Cardiac fibroblast (primary cell): Measurements from ENCODE around the gene SLC25A21.
A peak's percentile ranks its signal among the peaks of the same experiment; 100 is the strongest.

Experiments
- DNase-seq, 2 donors: peaks; one replicate each; pipeline versions ENCODE4 v3.0.0 to v3.0.0-alpha.2; 2010; ENCODE audit warnings: low read depth in 2 of 2
- H3K4me3 ChIP-seq, 2 donors: replicated peaks in 1 of 2; 1 replicate in 1 of 2; 2 replicates in 1 of 2; pipeline ENCODE4 v1.5.1; 2011; ENCODE audit warnings: low read depth in 2 of 2, low read length in 2 of 2, mild to moderate bottlenecking in 2 of 2, moderate library complexity in 1 of 2
- CTCF ChIP-seq: IDR thresholded peaks from one replicate; pipeline ENCODE4 v1.5.1; 2011; ENCODE audit warnings: low read depth, mild to moderate bottlenecking, low read length, inconsistent platforms

Gene SLC25A21

GRCh38 chr14:36663404-36664321 lies 508.7 kb downstream of the SLC25A21 start:
- DNase-seq = no peak
- H3K4me3 ChIP-seq = peak overlapping the region in 1 of 2 donors; percentile 18
- no peak for TF ChIP-seq CTCF

- H3K4me3 ChIP-seq = peak overlapping the region in 1 of 2 donors; percentile 24
- DNase-seq = no peak
Observed at GRCh38 chr14:36662543-36663403, 509.6 kb downstream of the SLC25A21 start.

DNA sequence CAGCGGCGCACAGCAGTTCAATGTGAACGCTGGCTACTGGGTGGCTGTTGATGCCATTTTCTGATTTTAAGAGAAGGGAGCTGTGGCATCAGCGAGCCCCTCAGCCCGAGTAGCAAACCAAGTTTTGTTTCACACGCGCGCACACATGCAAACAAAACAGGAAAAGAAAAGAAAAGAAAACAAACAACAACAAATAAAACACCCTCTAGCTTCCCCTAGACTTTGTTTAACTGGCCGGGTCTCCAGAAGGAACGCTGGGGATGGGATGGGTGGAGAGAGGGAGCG lies 510.2 kb downstream of the SLC25A21 start:
- no peak for TF ChIP-seq CTCF
- H3K4me3 ChIP-seq = peak overlapping the region in 1 of 2 donors; percentile 24
- no peak for DNase-seq

More at GRCh38 chr14:36662543-36663403, 509.6 kb downstream of the SLC25A21 start:
- no peak for TF ChIP-seq CTCF

- DNase-seq = peak; percentile 36 to 58
Observed at GRCh38 chr14:36661506-36662257, 510.7 kb downstream of the SLC25A21 start, which contains the start of gene PAX9. TSS of gene PAX9 (plus strand) at chr14:36661860. CDS start at chr14:36662090, 230 bp downstream.

DNA sequence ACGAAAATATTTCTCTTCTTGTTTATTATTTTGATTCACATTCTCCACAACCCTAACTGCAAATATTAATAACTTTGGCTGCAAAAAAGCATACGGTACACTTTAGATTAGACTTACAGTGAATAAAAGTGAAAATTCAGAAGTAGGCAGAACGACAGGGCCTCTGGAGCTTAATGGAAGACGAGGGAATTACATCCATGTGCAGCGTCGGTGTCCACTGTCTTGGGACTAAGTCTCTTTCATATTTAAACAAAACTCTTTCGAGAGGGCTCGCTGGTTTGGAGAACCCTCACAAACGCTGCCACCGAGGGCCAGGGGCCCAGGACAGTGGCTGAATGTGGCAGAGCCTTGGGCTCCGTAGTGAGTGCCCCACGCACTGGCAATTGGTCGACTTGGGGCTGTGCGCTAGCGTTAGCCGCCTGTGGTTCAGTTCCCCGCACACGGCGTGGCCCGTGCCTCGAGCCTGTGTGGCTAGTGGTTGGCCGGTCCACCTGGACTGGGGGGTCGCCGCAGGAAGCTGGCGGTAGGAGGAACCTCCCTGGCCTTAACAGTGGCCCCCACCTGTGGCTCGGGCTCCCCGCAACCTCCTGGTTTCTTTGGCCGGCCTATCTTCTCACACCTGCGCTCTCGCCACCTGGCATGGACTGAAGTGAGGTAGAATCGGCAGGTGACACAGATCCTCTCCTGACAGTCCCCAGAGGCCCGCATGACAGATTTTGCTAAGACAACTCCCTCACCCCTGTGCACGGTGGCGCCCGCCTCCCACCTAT lies 511.5 kb downstream of the SLC25A21 start:
- H3K4me3 ChIP-seq = no peak overlapping the region
- TF ChIP-seq CTCF = no peak
- no peak for DNase-seq

More at GRCh38 chr14:36661506-36662257, 510.7 kb downstream of the SLC25A21 start, which contains the start of gene PAX9:
- no peak for TF ChIP-seq CTCF
- H3K4me3 ChIP-seq = peak within 1 kb of the TSS; percentile 11 to 39
